SK-N-MC (cell line): ENCODE measurements around the gene DPYD.

Experiments
- EZH2 ChIP-seq: fragments of 200-600 bp; sonication (generic); IDR thresholded peaks from one replicate; pipeline ENCODE4 v1.6.1; 2017; ENCODE audit warnings: antibody characterized with exemption
- FOXP2 ChIP-seq: optimal IDR thresholded peaks from 2 replicates; pipeline ENCODE3; 2011; ENCODE audit warnings: mild to moderate bottlenecking, moderate library complexity; ENCODE audit not compliant: insufficient read depth; ENCODE audit errors: extremely low read length, control extremely low read depth

GRCh38 chr1:97281962-97282361 lies 638.9 kb downstream of the DPYD start:
- no peak for TF ChIP-seq EZH2
- no peak for TF ChIP-seq FOXP2
